Activated CD4-positive, CD25-positive, alpha-beta regulatory T cell (primary cell): ENCODE measurements around the gene LRRN2.
"Not testable (repeated sequence)": the region's sequence is repeated elsewhere in the genome, so short reads cannot be mapped to it uniquely, and the experiment has no call there.

Experiments
- DNase-seq, 4 experiments: peaks; one replicate each; lab custom pipeline; 2025; lab: John Stamatoyannopoulos, UW

LRRN2 gene

GRCh38 chr1:204692325-204692840, 6.8 kb upstream of the LRRN2 start:
- DNase-seq = no peak

DNA sequence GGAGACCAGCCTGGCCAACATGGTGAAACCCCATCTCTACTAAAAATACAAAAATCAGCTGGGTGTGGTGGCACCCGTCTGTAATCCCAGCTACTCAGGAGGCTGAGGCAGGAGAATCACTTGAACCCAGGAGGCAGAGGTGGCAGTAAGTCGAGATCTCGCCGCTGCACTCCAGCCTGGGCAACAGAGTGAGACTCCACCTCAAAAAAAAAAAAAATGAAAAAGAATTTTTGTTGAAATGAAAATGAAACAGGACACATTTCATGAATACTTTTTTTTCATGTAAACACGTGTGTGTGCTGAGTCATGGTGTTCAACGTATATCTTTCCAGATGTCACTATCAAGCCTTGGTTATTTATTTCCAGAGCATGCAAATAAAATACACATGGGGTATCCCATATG, 5.8 kb upstream of the LRRN2 start:
- DNase-seq = not testable (repeated sequence)

GRCh38 chr1:204688776-204689175, 3.2 kb upstream of the LRRN2 start:
- DNase-seq = no peak

DNA sequence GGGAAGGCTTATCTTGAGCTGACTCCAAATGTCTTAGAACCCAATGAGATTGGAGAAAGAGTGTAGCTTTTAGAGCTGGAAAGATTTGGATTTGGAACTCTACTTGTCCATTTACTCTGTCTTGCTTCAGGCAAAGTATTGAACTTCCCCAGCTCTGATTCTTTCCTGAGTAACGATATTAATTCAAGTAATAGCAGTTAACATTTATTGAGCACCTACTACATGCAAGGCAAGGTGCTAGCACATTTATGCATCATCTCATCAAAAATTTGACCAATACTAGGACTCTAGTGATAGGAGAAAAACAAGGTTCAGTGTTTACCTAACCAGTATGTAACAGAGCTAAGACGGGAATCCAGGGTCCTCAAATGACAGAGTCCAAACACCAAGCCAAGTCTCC, 2.5 kb upstream of the LRRN2 start:
- no peak for DNase-seq

DNA sequence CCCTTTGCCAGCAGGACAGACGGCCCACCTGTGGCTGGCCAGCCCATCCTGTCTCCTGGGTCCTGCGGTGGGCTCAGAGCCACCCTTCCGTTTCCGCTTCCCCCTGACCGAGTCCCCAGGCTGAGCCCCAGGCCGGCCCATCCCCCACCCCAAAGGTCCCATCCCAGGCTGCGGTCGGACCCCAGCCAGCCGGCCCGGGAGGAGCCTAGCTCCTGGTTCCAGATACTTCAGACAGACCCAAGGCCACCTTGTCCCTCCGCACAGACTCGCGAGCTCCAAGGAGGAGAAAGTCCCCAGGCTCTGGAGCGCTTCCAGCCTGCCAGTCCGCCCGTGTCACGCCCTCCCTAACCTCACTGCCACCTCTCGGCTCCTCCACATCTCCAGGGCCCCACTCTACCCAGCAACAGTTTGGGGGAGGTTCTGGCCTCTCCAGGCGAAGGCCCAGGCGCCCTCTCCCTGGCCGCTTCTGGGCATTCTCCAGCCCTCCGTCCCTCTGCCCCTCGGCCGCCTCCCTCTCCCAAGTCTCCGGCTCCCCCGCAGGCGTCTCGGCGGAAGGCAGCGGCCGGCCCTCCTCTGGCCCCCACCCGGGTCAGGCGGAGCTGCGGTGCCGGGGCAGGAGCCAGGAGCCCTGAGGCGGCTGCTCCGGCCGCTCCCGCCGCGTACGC, 835 bp downstream of the LRRN2 start:
- no peak for DNase-seq

DNA sequence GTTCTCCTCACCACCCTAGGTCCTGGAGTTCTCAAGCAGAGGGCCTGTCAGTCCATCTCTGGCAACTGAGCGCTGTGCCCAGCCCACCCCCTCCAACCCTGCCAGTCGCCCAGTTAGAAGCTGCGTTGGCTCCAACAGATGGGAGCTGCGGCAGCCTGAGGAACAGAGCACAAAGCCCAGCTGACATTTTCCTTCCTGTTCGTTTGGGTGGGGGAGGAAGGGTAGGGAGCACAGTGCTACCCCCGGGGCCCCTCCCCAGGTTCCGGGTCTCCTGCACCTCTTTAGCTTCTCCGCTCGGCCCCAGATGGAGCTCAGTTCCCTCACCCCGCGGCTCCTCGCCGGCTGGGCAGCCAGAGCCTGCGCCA, 1.4 kb downstream of the LRRN2 start:
- no peak for DNase-seq

DNA sequence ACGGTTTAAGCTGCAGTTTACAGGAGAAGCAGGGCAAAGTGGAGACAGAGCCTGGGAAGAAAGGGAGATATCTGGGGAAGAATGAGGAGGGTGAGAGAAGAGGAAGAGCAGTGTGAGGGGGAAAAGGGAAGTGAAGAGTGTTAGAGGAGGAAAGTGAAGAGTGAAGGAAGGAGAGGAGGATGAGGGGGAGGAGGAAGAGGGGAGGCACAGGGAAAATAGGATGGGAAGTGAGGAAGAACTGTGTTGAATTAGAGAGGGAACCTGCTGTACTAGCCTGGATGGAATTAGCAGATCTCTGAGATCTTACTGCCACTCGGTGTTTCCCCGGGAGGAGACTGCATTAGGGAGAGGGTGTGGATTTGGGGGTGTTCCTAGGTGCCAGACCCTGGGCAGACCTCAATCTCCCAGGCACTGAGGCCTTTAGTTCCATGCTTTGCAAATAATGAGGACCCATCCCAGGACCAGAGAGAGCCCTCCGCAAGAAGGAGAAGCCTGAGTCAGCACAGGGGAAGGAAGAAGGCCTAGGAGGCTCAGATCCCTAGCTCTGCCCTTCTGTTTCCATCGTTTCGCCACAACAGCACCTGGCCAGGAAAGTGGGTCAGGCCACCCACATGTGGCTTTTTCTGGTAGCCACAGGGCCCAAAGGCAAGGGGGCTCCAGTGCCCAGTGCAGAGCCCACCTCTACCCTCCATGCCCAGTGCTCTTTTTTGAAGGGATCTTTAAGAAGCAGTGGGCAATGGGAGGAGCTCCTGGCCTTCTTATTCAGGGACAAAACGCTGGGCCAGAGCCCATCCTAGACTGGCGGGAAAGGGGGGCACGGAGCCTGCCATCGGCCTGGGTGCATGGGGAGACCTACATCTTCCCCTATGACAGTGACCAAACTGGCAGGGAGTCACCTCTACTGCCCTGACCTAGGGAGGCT, 2.0 kb downstream of the LRRN2 start:
- no peak for DNase-seq

- DNase-seq = no peak
These were observed 5.1 kb downstream of the LRRN2 start for GRCh38 chr1:204680461-204680860.

- no peak for DNase-seq
These were observed 5.5 kb downstream of the LRRN2 start for GRCh38 chr1:204680051-204680450.

- no peak for DNase-seq
These were observed 6.6 kb downstream of the LRRN2 start for GRCh38 chr1:204678721-204679475.

GRCh38 chr1:204677864-204678263, 7.7 kb downstream of the LRRN2 start:
- DNase-seq = no peak

DNA sequence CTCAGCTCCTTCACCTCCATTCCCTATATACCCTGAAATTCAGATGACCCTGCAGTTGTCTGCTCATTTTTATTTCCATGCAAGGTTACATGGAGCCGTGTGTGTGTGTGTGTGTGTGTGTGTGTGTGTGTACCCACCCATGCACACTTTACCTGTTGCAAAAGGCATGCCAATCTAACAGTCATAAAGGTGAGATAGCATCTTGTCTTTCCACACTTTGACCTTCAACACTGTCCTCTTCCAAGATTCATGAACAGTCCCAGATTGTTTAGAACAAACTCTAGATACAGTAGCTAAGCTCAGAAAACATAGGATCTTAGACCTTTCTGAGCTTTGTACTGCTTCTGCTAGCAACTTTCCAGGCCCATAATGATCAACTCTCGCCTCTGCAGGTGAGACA, 9.5 kb downstream of the LRRN2 start:
- DNase-seq = no peak

DNA sequence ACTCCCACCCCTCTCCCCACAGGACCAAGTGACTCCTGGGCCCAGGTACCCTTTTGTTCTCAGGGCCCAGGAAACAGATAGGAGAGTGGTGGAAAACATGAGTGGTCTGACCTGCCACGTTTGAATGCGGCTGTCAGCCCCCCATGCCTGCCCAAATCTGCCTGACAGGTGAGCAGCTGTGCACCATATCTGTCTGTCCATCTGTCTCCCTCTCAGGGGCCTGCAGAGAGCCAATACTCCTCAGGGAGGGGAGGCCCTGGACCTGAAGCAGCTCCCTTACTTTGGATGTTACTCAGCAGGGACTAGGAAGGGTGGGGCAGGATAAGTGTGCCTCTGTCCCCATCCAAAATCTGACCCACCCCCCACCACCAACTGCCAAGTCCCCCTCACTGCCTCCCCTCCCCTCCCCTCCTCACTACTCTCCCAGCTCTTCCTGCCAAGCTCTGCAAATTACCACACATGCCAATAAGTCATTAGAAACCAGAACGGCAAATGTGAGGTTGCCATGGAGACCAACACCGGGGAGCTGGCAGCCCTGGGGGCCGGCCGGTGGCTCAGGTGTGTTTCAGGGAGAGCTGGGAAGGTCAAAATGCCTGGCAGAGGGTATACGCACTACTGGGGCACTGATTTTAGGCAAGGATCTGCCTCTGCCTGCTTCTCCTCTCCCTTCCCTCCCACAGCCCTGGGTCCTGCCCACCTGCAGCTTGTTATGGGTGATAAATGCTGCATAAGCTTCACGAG, 11.5 kb downstream of the LRRN2 start:
- DNase-seq = no peak

DNA sequence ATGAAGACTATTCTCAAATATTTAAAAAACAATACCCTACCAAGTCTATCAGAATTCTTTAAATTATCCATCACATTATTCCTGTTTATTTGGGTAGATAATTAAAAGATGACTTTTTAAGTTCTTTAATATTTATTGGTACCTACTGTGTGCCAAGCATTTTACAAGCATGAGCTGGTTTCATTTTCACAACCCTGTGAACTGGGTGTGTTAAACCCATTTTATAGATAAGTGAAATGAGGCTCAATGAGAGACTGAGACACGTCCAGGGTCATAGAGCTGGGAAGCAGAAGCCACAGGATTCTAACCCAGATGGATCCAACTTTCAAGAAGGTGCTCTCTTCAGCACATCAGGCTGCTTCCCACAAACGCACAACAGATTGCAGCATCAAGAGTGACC, 12.3 kb downstream of the LRRN2 start:
- no peak for DNase-seq

GRCh38 chr1:204672482-204673121, 12.9 kb downstream of the LRRN2 start:
- no peak for DNase-seq

GRCh38 chr1:204672069-204672468, 13.5 kb downstream of the LRRN2 start:
- DNase-seq = no peak

GRCh38 chr1:204670152-204670927, 15.2 kb downstream of the LRRN2 start:
- no peak for DNase-seq

DNA sequence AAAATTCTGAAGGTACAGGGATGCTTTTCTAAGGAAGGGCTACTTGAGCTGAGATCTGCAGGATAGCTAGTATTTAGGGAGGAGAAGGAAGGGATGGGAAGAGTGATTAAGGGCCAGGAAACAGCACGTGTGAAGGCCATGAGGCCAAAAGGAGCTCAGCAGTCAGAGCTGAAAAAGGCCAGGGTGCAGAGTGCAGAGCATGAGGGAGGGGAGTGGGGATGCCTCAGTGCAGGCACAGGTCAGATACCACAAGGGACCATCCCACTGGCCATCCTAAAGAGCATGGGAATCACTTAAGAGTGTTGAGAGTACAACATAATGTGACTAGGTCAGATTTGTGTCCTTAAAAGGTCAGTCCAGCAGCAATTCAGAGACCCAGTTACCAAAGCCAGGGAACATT, 16.0 kb downstream of the LRRN2 start:
- no peak for DNase-seq

DNA sequence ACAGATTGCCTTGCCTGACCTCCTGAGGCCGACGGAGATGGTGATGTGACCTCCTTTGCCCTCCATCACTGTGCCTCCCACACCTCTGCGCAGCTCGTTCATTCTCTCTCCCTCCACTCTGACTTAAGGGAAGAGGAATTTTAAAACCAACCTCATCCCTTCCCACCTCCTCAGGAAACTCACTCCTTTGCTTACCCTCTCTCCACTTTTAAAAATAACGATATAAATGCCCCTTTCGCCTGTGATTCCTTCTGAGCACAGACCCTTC, 21.2 kb downstream of the LRRN2 start:
- no peak for DNase-seq

DNA sequence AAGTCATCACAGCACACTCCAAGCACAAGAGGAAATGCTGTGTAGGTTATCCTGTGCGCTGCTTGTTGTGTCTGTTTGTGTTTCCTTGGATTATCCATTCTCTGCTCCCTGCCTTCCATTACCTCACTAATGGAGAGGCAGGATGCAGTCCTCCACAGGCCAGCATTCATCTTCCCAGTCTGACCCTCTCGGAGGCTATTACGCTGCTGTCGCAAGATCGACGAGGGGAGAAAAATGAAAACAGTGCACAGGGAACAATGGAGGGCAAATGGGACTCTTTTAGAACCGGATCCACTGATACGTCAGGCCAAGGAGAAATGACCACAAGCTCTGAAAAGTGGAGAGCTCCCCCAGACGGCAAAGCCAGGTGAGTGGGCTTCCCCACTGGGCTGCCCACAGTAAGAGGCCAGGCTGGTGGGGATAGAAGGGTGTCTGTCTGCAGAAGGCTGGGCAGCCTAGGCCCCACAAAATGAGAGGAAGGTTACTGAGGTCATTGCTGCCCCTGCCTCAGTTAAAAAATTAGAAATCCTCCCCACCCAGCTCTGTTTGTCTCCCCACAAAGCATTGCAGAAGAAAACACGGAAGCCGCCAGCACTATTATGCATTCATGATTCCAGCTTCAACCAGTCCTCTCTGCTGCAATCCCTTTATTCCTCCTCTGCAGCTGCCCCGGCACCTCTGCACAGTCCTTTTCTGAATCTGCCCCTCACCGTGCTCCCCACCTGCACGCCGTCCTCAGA, 21.7 kb downstream of the LRRN2 start:
- no peak for DNase-seq
